B cell (primary cell): ENCODE results near the gene FAM149B1. TPM values are rescaled to one million over a fixed set of nuclear protein-coding genes. Genes with fewer than 3 reads are reported as not detected.

ENCODE experiments used
- ATAC-seq: fragments of 200-7000 bp; cut with Tn5 transposase; one replicate; pipeline ENCODE4 v1.10.0; 2021; ENCODE audit warnings: low read depth, mild to moderate bottlenecking, moderate number of reproducible peaks, moderate library complexity
- CTCF ChIA-PET: fragments of 350-600 bp; sonication (Branson Sonifier 250); formaldehyde crosslinking; loops from one replicate; lab custom pipeline; 2021; ENCODE audit warnings: antibody characterized with exemption, inconsistent platforms; lab: Charles Lee
- POLR2A ChIA-PET: fragments of 350-600 bp; sonication (Branson Sonifier 250); formaldehyde crosslinking; loops from one replicate; lab custom pipeline; 2021; ENCODE audit warnings: antibody characterized with exemption; lab: Charles Lee
- DNase-seq: peaks from one replicate; pipeline ENCODE4 v3.0.0; 2013
- H2AFZ ChIP-seq: 2 replicates; pipeline ENCODE4 v1.6.1; 2012; ENCODE audit warnings: mild to moderate bottlenecking, low read depth, low read length; ENCODE audit not compliant: insufficient read depth, poor library complexity, severe bottlenecking
- H3K27ac ChIP-seq, 2 donors: 1 replicate in 1 of 2; 2 replicates in 1 of 2; pipeline ENCODE4 v1.5.1; 2012 to 2013; ENCODE audit warnings: low read length in 2 of 2, mild to moderate bottlenecking in 2 of 2, moderate library complexity in 1 of 2
- H3K27me3 ChIP-seq, 4 experiments: fragments of 200-600 bp in 1 of 4; sonication (generic) in 1 of 4; replicated peaks in 1 of 4; 1 replicate in 2 of 4; 2 replicates in 2 of 4; pipeline versions ENCODE4 v1.6.1 to v1.7.0; 2013 to 2016; ENCODE audit warnings: low read length in 3 of 4, mild to moderate bottlenecking in 2 of 4, mixed read lengths in 1 of 4, moderate library complexity in 1 of 4; ENCODE audit not compliant: insufficient read depth in 4 of 4, control insufficient read depth in 3 of 4; ENCODE audit errors: control extremely low read depth in 1 of 4
- H3K36me3 ChIP-seq, 2 experiments: replicated peaks in 1 of 2; 1 replicate in 1 of 2; 2 replicates in 1 of 2; pipeline versions ENCODE4 v1.6.1 to v1.7.1; 2013; ENCODE audit warnings: low read length in 1 of 2; ENCODE audit not compliant: insufficient read depth in 2 of 2, control insufficient read depth in 1 of 2; ENCODE audit errors: control extremely low read depth in 1 of 2, extremely low read depth in 1 of 2
- H3K4me1 ChIP-seq, 2 donors: fragments of 200-600 bp in 1 of 2; sonication (generic) in 1 of 2; 1 replicate in 1 of 2; 2 replicates in 1 of 2; pipeline versions ENCODE4 v1.5.1 to v1.6.1; 2013 to 2017; ENCODE audit warnings: low read length in 2 of 2; ENCODE audit not compliant: control insufficient read depth in 2 of 2, insufficient read depth in 2 of 2
- H3K4me2 ChIP-seq: replicated peaks from 2 replicates; pipeline ENCODE3; 2012; ENCODE audit warnings: mild to moderate bottlenecking, low read depth, low read length; ENCODE audit not compliant: poor library complexity, severe bottlenecking
- H3K4me3 ChIP-seq, 5 experiments: fragments of 200-600 bp in 1 of 5; sonication (generic) in 1 of 5; 1 replicate in 3 of 5; 2 replicates in 2 of 5; pipeline versions ENCODE4 v1.5.1 to v1.7.0; 2011 to 2016; ENCODE audit warnings: low read length in 4 of 5, mild to moderate bottlenecking in 4 of 5, low read depth in 2 of 5, control low read depth in 1 of 5, moderate library complexity in 1 of 5; ENCODE audit not compliant: insufficient read depth in 1 of 5; ENCODE audit errors: control extremely low read depth in 1 of 5, extremely low read depth in 1 of 5
- H3K79me2 ChIP-seq: fragments of 200-600 bp; sonication (generic); one replicate; pipeline ENCODE4 v1.6.0; 2016; ENCODE audit warnings: low read length; ENCODE audit not compliant: control insufficient read depth, insufficient read depth
- H3K9ac ChIP-seq: fragments of 200-600 bp; sonication (generic); 2 replicates; pipeline ENCODE4 v1.6.1; 2017; ENCODE audit warnings: mild to moderate bottlenecking, low read length, moderate library complexity
- H3K9me3 ChIP-seq, 3 donors: one replicate each; pipeline versions ENCODE4 v1.6.1 to v1.7.1; 2013; ENCODE audit warnings: low read length in 2 of 3; ENCODE audit not compliant: control insufficient read depth in 2 of 3, insufficient read depth in 1 of 3; ENCODE audit errors: control extremely low read depth in 1 of 3
- H4K20me1 ChIP-seq: 2 replicates; pipeline ENCODE4 v1.6.0; 2012; ENCODE audit warnings: mild to moderate bottlenecking, low read length; ENCODE audit not compliant: insufficient read depth, control insufficient read depth, poor library complexity, severe bottlenecking
- H3K27ac Mint-ChIP-seq: one replicate; pipeline ENCODE4 v1.8.0; 2021; ENCODE audit warnings: mixed read lengths
- H3K27me3 Mint-ChIP-seq: one replicate; pipeline ENCODE4 v1.8.0; 2021; ENCODE audit warnings: mixed read lengths
- H3K4me1 Mint-ChIP-seq: one replicate; pipeline ENCODE4 v1.8.0; 2021; ENCODE audit warnings: mixed read lengths
- H3K4me3 Mint-ChIP-seq: one replicate; pipeline ENCODE4 v1.8.0; 2021; ENCODE audit warnings: mixed read lengths
- H3K9me3 Mint-ChIP-seq: one replicate; pipeline ENCODE4 v1.8.0; 2022; ENCODE audit warnings: mixed read lengths; ENCODE audit not compliant: insufficient read depth
- CTCF ChIP-seq: fragments of 200-600 bp; IDR thresholded peaks from one replicate; pipeline ENCODE4 v1.8.0; 2022; ENCODE audit warnings: antibody characterized with exemption, mild to moderate bottlenecking
- EZH2 ChIP-seq: IDR thresholded peaks from 2 replicates; pipeline ENCODE4 v1.6.1; 2012; ENCODE audit warnings: borderline replicate concordance, low read depth, mild to moderate bottlenecking, moderate library complexity, low read length; ENCODE audit not compliant: insufficient read depth, poor library complexity, severe bottlenecking
- WGBS: methylation state at CpG from one replicate; pipeline ENCODE4 v1.1.5; 2013; ENCODE audit warnings: missing lambda C conversion rate; ENCODE audit not compliant: insufficient coverage; 5-methylcytosine and 5-hydroxymethylcytosine counted together
- intact Hi-C: fragments of 100-400 bp; cut with micrococcal nuclease; formaldehyde crosslinking; loops from one replicate; pipeline ENCODE4 v1.10.0; 2022
- polyA plus RNA-seq: library from polyadenylated mRNA; depleted of rRNA; stranded (reverse); fragments of >200 nt; gene quantifications from 2 replicates; pipeline ENCODE4 v1.2.3, GENCODE V29; 2012
- total RNA-seq, 2 donors: library from RNA; stranded (reverse); fragments of 120-200 nt in 1 of 2; gene quantifications; 1 replicate in 1 of 2; 2 replicates in 1 of 2; pipeline versions ENCODE4 v1.2.3 to v1.2.4, GENCODE V29; 2013 to 2022

Gene FAM149B1
- total and polyA plus RNA-seq, 2 donors (not counting 1 experiment from before 2014, with no cell fraction given), result 22.5 to 24.3 TPM

GRCh38 chr10:73161079-73161478, 6.8 kb upstream of the FAM149B1 start:
- no peak overlapping the region for H3K4me3 Mint-ChIP-seq
- H3K9me3 Mint-ChIP-seq, result no peaks in the 10 kb centered on the region
- H2AFZ ChIP-seq, result no peak overlapping the region
- H3K27me3 Mint-ChIP-seq, result no peaks in the 10 kb centered on the region
- no peak overlapping the region for H3K4me3 ChIP-seq
- ChIA-PET POLR2A (interaction anchor here (0.6 kb wide), 1 partner anchor 1073 kb away, joined by 4 read pairs; the partner anchor contains the start of gene SPOCK2), CTCF (interaction anchor here (0.7 to 5.6 kb wide), 6 partner anchors 8 to 85 kb away, joined by 3 to 111 read pairs (median 4); partner anchors contain the start of gene P4HA1)
- DNase-seq (no peak), ATAC-seq (no peak)
- peaks cover 0 to 6% of the 10 kb centered on the region in 2 donors for H3K4me1 ChIP-seq
- no peak overlapping the region for H3K27ac ChIP-seq
- H4K20me1 ChIP-seq, result peaks cover 16% of the 10 kb centered on the region
- H3K36me3 ChIP-seq, result peaks cover 10 to 32% of the 10 kb centered on the region in 2 experiments
- TF ChIP-seq CTCF (no peak), EZH2 (no peak)
- H3K79me2 ChIP-seq, result peaks cover 72% of the 10 kb centered on the region
- peak overlapping the region; percentile 29 for H3K27ac Mint-ChIP-seq
- intact Hi-C loops, result no loop called here
- no CpG with 5 or more reads among the region's 1 CpG for WGBS
- no peaks in the 10 kb centered on the region for H3K9me3 ChIP-seq
- no peak overlapping the region for H3K4me2 ChIP-seq
- H3K27me3 ChIP-seq, result no peaks in the 10 kb centered on the region
- peaks cover 37% of the 10 kb centered on the region for H3K4me1 Mint-ChIP-seq
- no peak overlapping the region for H3K9ac ChIP-seq

- H3K79me2 ChIP-seq, result peaks cover 75% of the 10 kb centered on the region
- intact Hi-C loops, result no loop called here
- Mint-ChIP-seq H3K27ac (no peak overlapping the region), H3K27me3 (no peaks in the 10 kb centered on the region), H3K9me3 (no peaks in the 10 kb centered on the region), H3K4me3 (no peak overlapping the region), H3K4me1 (peaks cover 43% of the 10 kb centered on the region)
- no peak overlapping the region for H3K4me3 ChIP-seq
- no peak overlapping the region for H3K9ac ChIP-seq
- peaks cover 10 to 27% of the 10 kb centered on the region in 2 experiments for H3K36me3 ChIP-seq
- no peak for ATAC-seq
- ChIA-PET CTCF (interaction anchor here (0.7 to 5.6 kb wide), 5 partner anchors 8 to 67 kb away, joined by 3 to 111 read pairs (median 3); partner anchors contain the start of gene P4HA1), POLR2A (no interaction called here)
- peaks cover 1 to 9% of the 10 kb centered on the region in 2 donors for H3K4me1 ChIP-seq
- peak overlapping the region in 1 of 2 donors; percentile 2 for H3K27ac ChIP-seq
- H4K20me1 ChIP-seq, result peaks cover 16% of the 10 kb centered on the region
- WGBS, result 94% methylated on average over 3 of the region's 3 CpGs
- H3K27me3 ChIP-seq, result no peaks in the 10 kb centered on the region
- TF ChIP-seq EZH2 (no peak), CTCF (no peak)
- H3K4me2 ChIP-seq, result no peak overlapping the region
- H2AFZ ChIP-seq, result no peak overlapping the region
- no peak for DNase-seq
- H3K9me3 ChIP-seq, result no peaks in the 10 kb centered on the region
These were observed 6.3 kb upstream of the FAM149B1 start for GRCh38 chr10:73161662-73162061.
